ENCODE measurements around the gene LRRC32. TPM values are rescaled to one million over a fixed set of nuclear protein-coding genes. Genes with fewer than 3 reads are reported as not detected.

The LRRC32 gene
- total RNA-seq, 1 experiment from 2014 or later: 0.46 TPM

- no peak overlapping the region for H3K4me3 Mint-ChIP-seq
- peaks cover 11 to 16% of the 10 kb centered on the region in 2 experiments for H3K4me1 Mint-ChIP-seq
- H3K9me3 Mint-ChIP-seq: no peaks in the 10 kb centered on the region
- Histone ChIP-seq H2BK12ac (ENCODE audit: insufficient read length, low read depth, low read length) (no peak overlapping the region), H3K14ac (ENCODE audit: insufficient read depth, low read length) (no peak overlapping the region), H4K8ac (replicated peaks; ENCODE audit: insufficient read length, low read depth, low read length) (no peak overlapping the region), H3K18ac (ENCODE audit: insufficient read length, low read depth, low read length) (no peak overlapping the region), H2AK5ac (ENCODE audit: insufficient read length, low read length) (no peak overlapping the region), H3K79me1 (ENCODE audit: insufficient read depth, low read depth, low read length, poor library complexity, severe bottlenecking) (no peaks in the 10 kb centered on the region), H3K4me1 (ENCODE audit: insufficient read depth, low read length) (peaks cover 3% of the 10 kb centered on the region; the same call in 1 of the 2 replicates), H3K9ac (ENCODE audit: extremely low read depth, insufficient read length, low read length) (no peak overlapping the region), H3K23me2 (ENCODE audit: insufficient read length, low read depth, low read length, poor library complexity, severe bottlenecking) (no peaks in the 10 kb centered on the region), H3K4ac (ENCODE audit: low read depth, low read length) (no peak overlapping the region), H4K91ac (ENCODE audit: insufficient read length, low read depth, low read length) (no peak overlapping the region), H3K23ac (ENCODE audit: insufficient read length, low read depth, low read length) (no peak overlapping the region), H3K9me3 (ENCODE audit: control insufficient read depth, low read depth, low read length) (no peaks in the 10 kb centered on the region), H3K56ac (ENCODE audit: insufficient read length, low read depth, low read length) (no peak overlapping the region), H3K4me2 (ENCODE audit: insufficient read depth, insufficient read length, low read length) (no peak overlapping the region), H2BK15ac (ENCODE audit: low read depth, low read length) (no peak overlapping the region), H2BK120ac (ENCODE audit: low read depth, low read length, poor library complexity, severe bottlenecking) (no peak overlapping the region), H3K27ac (ENCODE audit: insufficient read length, low read depth, low read length) (no peak overlapping the region), H2BK20ac (ENCODE audit: low read depth, low read length, poor library complexity, severe bottlenecking) (no peak overlapping the region), H3T11ph (ENCODE audit: low read length) (no peak overlapping the region), H2AFZ (ENCODE audit: low read length) (no peak overlapping the region), H3K27me3 (ENCODE audit: insufficient read depth, low read length) (no peaks in the 10 kb centered on the region), H4K20me1 (ENCODE audit: control insufficient read depth, insufficient read depth, insufficient read length) (no peaks in the 10 kb centered on the region), H2BK5ac (ENCODE audit: insufficient read length, low read length) (no peak overlapping the region), H4K5ac (ENCODE audit: insufficient read length, low read depth, low read length) (no peak overlapping the region), H3K79me2 (ENCODE audit: insufficient read depth, low read length) (no peaks in the 10 kb centered on the region)
- peaks cover 4% of the 10 kb centered on the region for H3K27me3 Mint-ChIP-seq (ENCODE audit: low read depth)
- H3K27ac Mint-ChIP-seq: no peak overlapping the region
- H3K36me3 Mint-ChIP-seq (ENCODE audit: insufficient read depth in 1 of 3, low read depth in 3 of 3): no peaks in the 10 kb centered on the region; a peak in 1 of 7 replicates
- no peak for TF ChIP-seq CTCF (conservative IDR thresholded peaks at IDR 0.05)
- WGBS (ENCODE audit: extremely low coverage, insufficient read length, low lambda C conversion rate): no CpG with 5 or more reads among the region's 11 CpGs
- no peak for DNase-seq
Measured at GRCh38 chr11:76638270-76639197, 32.0 kb downstream of the LRRC32 start.

Data from H9 (cell line).